Hair follicular keratinocyte (primary cell): Measurements from ENCODE around the gene KHDC1. TPM values are rescaled to one million over a fixed set of nuclear protein-coding genes. Genes with fewer than 3 reads are reported as not detected.

Source experiments
- total RNA-seq: library from RNA; depleted of rRNA; stranded (reverse); fragments of >200 nt; gene quantifications from 2 replicates; pipeline ENCODE4 v1.2.3, GENCODE V29; 2015

The KHDC1 gene
- total RNA-seq: 2.0 and 2.2 TPM in 2 replicates

GRCh38 chr6:73262671-73263569, at the start of gene KHDC1:
KHDC1 (minus strand) TSS chr6:73263196; CDS start chr6:73242517, 20,679 bp downstream.

GRCh38 chr6:73225396-73225795, 37.6 kb downstream of the KHDC1 start, which contains the start of gene KHDC1L:
KHDC1L (minus strand) TSS chr6:73225496; CDS start chr6:73225408, 88 bp downstream.

Other genes starting within 250 kb of the KHDC1 start
- not detected in 2 replicates for gene KHDC1L, start 37.7 kb downstream of the KHDC1 start, total RNA-seq
- not detected in 2 replicates for gene DPPA5, start 91.1 kb upstream of the KHDC1 start, total RNA-seq
- gene KHDC3L, start 99.5 kb upstream of the KHDC1 start, total RNA-seq: not detected in 2 replicates
- gene OOEP, start 106.7 kb upstream of the KHDC1 start, total RNA-seq: 0.11 TPM in 1 of 2 replicates, not detected in the other
- 0.78 and 1.6 TPM in 2 replicates for gene DDX43, start 131.6 kb upstream of the KHDC1 start, total RNA-seq
- gene CGAS, start 189.1 kb upstream of the KHDC1 start, total RNA-seq: 2.7 and 6.3 TPM in 2 replicates
- 20.3 and 34.1 TPM in 2 replicates for gene MTO1, start 198.5 kb upstream of the KHDC1 start, total RNA-seq